SH-SY5Y (cell line): ENCODE measurements around the gene CCDC9.

Experiments
- GATA2 ChIP-seq: IDR thresholded peaks from 2 replicates; pipeline ENCODE4 v1.6.1; 2011; ENCODE audit warnings: mild to moderate bottlenecking, low read depth, low read length
- GATA3 ChIP-seq: IDR thresholded peaks from 2 replicates; pipeline ENCODE4 v1.6.1; 2011; ENCODE audit warnings: low read depth, mild to moderate bottlenecking, low read length, moderate library complexity

CCDC9 gene

DNA sequence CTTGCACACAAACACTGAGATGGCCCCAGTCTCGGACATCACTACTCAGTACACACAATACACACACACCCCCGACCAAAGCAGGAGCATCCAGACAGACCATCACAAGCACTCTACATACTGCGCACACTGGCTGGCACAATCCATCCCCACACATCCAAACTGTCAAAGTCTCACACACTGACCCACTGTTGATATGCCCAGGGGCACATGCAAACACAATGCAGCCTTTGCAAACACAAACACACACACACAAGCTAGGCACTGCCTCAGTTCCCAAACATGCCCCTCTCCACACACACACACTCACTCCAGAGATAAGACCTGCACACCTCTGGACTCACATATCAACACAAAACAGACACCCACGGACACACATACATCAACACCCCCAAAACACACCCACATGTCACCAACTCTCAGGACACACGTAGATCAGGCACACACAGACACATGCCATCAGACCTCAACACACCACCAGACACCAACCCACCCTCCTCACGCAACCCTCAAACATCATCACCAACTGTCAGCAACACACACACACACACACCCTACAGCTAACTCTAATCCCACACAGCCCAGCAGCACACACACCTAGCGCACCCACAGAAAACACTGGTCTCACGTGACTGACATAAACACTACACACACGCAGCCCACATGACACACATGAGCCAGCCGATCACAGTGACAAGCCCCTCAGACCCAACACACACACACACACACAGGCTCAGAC, 27.2 kb upstream of the CCDC9 start:
- TF ChIP-seq GATA3 (no peak), GATA2 (no peak)

DNA sequence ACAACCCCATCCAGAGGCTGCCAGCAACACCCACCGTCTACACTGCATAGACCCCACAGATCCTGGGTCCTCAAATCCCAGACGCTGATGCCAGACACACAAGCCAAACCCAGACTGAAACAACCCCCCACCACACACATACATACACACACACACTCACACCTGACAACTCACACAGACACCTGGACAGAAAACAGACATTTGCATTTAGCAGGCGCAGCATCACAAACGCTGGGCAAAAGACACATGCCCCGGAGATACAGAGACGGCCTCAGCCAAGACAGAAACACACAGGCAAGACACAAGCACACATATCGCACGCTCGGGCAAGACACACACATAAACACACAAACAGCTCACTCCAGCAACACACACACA, 26.7 kb upstream of the CCDC9 start:
- TF ChIP-seq GATA3 (no peak), GATA2 (no peak)

DNA sequence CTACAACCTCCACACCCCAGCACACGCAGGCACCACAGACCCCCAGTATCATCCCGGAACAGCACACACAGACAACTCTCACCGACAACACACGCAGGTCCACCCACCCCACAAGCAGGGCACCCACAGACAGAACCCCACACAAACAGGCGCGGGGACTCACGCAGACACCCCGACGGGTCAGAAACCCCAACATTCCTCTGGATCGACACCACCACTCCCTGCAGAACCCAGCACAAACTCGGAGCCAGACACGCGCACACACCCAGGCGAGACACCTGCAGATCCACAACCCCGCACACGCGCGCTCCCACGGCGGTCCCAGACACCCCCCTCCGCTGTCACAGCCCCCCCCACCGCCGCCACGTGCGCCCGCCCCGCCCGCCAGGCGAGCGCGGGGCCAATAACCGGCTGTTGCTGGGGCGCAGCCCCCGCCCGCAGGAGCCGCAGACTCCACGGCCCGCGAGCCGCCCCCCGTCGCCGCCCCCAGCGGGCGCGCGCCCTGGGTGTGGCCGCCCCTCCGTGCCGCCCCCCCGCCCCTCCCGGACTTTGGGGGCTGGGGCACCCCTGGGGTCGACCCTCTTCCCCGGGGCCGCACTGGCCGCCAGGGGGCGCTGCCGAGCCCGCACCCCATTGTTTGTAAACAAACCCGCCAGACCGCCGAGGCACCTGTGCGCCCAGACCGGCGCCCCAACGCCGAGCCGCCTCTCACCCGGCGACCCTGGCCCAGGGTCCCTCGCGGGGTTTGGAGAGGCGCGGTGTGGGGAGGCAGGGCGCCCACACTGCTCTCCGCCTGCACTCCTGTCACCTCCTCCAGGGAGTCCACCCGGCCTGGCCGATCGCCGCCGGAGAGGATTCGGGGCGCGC, 26.0 kb upstream of the CCDC9 start:
- TF ChIP-seq GATA3 (no peak), GATA2 (no peak)

DNA sequence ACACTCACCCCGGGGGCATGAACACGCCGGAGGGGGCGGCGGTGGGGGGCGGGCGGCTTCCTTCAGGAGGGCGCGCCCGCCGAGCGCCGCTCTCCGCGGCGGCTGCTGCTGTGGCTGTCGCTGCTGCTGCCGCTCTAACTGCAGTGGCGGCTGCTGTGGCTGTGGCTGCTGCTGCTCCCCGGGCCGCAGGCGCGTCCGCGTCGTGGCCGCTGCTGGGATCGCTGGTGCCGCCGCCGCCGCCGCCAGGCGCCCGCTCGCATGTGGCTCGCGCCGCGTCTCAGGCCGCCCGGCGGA, 25.5 kb upstream of the CCDC9 start, which contains the start of gene BBC3:
Gene BBC3, minus strand, starts transcription at position 279 of the 294 bp plus-strand sequence. CDS start 2,768 bp downstream, outside the sequence.
- TF ChIP-seq GATA2 = no peak
- no peak for TF ChIP-seq GATA3

DNA sequence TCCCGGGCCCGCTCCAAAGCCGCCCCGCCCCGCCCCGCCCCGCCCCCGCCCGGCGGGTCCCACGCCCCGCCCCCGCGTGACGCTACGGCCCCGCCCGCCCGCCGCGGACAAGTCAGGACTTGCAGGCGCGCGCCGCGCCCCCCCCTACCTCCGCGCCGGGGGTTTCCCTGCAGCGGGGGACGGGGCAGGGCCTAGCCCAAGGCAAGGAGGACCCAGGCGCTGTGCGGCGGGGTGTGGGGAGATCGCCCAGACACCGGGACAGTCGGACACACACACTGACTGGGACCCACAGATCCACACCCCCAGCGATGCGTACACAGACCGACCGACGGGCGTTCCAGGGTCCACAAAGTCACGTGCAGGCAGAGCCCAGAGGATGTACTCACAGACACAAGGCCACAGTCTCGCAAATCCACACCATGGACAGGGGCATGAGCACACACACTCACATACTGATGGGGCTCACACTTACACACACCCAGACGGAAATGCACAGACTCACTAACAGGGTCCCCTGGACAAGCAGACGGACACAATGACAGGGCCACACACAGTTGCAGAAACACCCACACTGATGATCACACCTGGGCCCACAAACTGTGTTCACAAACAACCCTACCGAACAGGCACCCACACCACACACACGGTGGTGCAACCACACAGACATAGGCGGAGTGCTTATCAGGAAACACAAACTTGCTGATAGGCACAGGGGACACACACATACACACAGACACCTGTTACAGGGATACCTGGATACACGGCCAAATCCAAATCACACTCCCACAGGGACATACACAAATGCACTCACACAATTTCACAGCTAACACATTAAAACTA, 24.9 kb upstream of the CCDC9 start:
- TF ChIP-seq GATA2 = no peak

DNA sequence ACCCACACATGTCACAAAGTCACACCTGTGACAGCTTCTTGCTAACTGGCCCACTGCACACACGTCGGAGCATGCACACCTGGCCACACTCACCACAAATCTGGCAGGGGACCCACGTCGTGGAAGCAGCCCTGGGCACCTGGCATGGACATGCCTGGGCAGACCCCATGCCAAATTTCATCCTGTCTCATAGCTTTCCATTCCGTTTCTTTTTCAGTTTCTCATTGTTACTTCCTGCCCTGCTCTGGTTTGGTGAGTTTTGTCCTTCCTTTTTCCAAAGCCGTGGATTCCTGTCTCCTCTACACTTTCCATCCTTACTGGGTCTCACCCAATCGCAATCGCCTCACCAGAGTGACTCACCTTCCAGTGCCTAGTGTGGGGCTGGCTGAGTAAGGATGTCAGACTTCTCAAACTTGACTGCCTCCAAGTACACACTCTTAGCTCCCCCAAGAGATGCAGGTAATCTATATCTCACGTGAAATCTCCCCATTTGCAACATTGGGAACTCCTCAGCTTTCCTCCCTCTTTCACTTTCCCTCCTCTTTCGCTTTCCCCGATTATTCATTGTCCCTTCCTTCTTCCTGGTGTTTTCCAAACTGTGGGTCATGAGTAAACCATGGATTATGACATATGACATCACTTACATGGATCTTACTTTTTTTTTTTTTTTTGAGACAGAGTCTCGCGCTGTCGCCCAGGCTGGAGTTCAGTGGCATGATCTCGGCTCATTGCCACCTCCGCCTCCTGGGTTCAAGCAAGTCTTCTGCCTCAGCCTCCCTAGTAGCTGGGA, 23.7 kb upstream of the CCDC9 start:
- TF ChIP-seq GATA3 = no peak
- TF ChIP-seq GATA2 = no peak

DNA sequence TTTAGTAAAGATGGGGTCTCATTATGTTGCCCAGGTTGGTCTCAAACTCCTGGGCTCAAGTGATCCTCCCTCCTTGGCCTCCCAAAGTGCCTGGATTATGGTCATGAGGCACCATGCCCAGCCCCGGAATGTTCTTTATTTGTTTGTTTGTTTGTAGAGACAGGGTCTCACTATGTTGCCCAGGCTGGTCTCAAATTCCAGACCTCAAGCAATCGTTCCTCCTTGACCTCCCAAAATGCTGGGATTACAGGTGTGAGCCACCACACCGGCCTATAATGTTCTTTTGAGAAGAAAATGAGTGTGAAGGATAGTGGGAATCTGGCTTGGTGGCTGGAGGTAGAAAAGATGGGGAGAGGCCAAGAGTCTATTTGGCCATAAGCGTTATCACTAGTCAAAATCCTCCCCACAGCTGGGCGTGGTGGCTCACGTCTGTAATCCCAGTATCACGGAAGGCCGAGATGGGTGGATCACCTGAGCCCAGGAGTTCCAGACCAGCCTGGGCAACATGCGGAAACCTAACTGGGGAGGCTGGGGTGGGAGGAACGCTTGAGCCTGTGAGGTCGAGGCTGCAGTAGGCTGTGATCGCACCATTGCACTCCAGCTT, 20.2 kb upstream of the CCDC9 start:
- TF ChIP-seq GATA2 (no peak), GATA3 (no peak)

DNA sequence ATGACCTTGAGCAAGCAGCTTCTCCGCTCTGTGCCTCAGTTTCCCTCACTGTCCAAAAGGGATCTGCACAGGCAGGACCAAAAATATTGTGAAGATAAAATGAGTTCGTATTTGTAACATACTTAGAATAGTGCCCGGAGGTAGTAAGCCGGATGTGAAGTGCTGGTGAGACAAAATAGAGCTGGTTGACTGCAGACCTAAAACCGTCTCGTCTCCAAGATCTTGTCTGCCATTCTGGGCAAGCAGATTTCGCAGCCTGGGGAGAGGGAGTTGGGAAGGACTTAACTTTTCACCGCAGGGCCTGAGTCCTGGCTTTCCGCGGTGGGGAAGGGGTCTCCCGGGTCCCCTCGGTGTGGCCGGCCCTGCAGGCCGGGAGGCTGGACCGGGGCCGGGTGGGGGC, 17.2 kb upstream of the CCDC9 start:
- no peak for TF ChIP-seq GATA3
- TF ChIP-seq GATA2 = no peak

DNA sequence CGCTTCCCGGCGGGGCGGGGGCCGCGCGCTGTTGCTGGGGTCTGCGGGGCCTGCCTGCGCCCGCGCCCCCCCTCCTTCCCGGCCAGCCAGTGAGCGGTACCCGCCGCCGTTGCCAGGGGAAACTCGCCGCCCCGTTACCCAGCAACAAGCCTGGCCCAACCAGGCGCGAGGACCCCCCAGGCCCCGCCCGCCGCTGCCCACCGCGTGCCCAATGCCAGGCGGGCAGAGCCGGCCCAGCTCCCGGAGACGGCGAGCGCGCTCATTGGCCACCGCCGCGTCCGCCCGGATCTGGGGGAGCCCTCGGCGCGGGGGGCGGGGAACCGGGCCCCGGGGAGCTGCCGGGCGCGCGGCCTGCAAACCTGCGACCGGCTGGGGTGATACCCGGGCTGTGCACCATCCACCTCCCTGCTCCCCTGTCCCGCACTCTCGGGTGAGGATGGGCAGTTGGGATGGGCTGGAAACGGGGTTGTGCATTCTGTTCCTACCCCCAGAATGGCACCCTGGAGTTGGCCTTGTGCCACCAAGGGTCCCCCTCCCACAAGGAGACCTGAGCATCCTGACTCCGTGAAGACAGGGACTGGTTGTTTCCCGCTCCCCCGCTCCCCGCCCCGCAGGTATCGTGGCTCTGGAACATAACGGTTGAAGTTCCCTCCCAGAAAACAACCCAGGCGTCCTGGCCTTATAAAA, 16.6 kb upstream of the CCDC9 start:
- TF ChIP-seq GATA2 = no peak
- TF ChIP-seq GATA3 = no peak

DNA sequence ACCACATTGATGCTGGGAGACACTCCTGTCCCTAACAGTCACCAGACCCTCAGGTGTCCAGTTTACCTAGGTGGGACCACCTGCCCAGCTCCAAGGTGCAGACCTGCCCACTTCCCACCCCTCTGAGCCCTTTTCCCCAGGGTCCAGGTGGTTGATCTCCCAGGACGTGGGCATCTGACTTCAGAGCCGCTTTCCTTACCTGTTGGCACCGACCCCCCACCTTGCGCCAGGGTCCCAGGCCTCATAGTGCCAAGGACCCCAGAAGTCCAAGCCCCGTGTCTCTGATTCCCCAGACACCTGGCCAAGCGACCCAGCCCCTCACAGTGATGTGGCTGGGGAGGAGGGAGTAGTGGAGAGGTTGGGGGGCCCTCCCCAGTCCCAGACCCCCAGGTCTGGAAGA, 15.8 kb upstream of the CCDC9 start:
- no peak for TF ChIP-seq GATA3
- no peak for TF ChIP-seq GATA2

DNA sequence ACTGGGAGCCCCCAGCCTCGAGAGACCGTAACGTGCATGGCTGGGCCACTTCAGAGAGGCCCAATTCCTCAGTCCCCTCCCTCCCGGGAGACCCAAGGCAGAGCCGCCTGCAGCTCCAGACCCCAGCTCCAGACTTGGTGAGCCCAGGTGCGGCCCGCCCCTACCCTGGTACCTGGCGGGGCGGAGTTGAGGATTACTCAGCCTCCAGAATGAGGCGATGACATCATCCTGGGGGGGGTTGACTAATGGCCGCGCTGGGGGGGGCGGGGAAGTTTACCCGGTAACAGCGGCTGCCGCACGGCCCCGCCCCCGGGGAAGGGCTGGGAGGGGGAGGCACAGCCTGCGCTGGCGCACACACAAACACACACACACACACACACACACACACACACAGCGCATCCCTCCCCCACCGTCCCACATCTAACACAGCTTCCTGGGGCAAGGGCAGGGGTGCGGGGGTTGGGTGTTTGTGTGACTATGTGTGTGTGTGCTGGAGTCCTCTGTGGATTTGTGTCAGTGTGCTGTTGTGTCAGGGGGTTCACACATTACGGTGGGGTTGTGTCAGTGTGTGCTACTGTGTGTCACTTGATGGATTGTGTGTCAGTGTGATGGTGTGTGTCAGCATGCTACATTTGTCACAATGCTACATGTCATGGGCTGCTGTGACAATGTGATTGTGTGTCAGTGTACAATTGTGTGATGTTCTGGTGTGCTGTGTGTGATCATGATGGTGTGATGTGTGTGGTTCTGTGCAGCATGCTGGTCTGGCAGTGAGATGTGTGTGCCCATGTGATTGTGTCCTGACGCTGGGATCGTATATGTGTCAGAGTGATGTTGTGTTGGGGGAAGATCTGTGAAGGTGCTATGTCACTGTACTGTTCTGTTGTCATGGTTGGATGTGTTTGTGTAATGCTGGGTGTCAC, 15.1 kb upstream of the CCDC9 start:
- TF ChIP-seq GATA3 (no peak), GATA2 (no peak)

DNA sequence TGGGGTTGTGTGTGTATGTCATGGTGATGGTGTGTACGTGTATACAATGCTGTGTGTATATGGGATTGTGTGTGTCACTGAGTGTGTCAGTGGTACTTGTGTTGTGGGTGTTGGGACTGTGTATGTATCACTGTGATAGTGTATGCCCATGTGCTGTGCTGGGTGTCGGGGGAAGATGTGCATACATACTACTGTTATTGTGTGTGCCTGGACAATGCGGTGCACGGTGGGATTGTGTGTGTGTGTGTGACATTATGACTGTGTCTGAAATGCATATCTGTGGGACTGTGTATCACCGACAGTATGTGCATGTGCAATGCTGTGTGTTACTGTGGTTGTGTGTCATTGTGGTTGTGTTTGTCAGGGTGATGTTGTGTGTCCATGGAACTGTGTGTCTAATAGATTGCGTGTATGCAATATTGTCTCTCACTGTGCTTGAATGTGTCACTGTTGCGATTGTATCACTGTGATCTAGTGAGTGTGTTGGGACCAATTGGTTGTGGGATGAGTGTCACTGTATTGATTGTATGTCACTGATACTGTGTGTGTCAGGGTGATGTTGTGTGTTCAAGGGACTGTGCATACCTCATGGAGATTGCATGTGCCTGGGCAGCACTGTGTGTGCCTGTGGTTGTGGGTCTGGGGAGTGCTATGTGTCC, 14.3 kb upstream of the CCDC9 start:
- TF ChIP-seq GATA2 (no peak), GATA3 (no peak)

DNA sequence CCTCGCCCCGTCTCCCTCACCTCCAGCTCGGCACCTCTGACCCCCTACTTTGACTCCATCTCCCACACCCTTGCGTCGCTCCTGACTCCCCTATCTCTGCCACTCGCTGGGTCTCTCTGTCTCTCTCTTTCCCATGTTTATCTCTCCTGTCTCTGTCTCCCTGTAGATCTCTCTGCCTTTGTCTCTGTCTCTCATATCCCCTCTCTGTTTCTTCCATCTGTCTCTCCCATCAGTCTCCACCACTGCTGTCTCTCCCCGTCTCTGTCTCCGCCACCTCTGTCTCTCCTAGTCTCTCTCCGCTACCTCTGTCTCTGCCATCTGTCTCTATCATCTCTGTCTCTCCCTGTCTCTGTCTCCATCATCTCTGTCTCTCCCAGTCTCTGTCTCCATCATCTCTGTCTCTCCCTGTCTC, 13.0 kb upstream of the CCDC9 start:
- TF ChIP-seq GATA3 (no peak), GATA2 (no peak)
